SIG-M5 treated with dmso at 0.1 percent for 504 hours (cell line): Measurements from ENCODE around the gene DLG2.

Source experiments
- DNase-seq: peaks from one replicate; lab custom pipeline; 2025; ENCODE audit not compliant: unreplicated experiment; lab: John Stamatoyannopoulos, UW

The DLG2 gene

DNA sequence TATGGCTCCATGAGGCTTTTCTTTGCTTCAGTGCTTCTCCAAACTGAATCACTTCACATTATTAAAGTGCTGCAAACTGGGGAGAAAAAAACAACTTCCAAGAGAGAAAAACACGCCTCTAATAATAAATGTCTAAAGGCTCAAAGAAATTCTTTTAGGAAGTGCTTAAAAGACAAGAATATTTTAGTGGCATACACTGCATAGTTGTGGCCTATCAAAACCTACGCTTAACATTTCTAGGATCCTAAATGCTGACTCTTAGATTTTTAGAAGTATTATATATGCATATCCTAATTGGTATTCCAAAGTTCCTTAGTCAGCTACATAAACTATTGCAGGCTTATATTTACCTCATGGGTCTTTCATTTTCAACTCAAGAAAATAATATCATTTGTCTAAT, 1462.0 kb downstream of the DLG2 start:
- DNase-seq: no peak

DNA sequence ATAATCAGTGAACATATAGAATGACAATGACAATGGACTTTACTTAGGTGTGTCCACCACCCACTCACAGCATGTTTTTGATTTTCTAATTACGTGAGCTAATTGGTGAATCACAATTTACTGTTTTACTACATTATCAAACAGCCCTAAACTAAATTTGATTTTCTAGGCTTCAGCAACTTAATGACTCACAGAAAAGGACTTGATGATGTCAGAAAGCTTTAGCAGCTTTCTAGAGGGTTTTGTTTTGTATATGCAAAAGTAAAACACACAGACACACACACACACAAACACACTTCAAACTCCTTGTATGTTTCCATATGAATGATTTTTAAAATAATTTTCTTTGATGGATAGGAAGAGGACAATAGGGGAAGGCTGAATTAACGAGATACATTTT, 1462.4 kb downstream of the DLG2 start:
- DNase-seq: no peak

DNA sequence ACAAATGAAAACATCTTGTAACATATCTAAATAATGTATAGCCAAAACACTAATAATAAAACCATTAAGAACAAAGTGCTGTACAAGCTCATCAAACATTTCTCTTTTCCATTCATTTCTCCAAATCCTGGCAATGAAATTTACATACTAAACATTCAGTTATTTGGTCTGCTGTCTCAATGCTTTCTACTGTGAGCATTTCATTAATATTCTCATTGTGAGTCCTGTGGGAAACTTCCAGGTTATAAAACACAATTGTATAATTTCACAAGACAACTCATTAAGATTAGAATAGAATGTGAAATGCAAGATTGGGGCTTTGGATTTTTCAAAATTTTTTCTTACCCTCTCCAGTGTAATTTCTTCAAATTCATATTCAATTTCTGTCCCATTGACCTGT, 1464.0 kb downstream of the DLG2 start:
- no peak for DNase-seq

DNA sequence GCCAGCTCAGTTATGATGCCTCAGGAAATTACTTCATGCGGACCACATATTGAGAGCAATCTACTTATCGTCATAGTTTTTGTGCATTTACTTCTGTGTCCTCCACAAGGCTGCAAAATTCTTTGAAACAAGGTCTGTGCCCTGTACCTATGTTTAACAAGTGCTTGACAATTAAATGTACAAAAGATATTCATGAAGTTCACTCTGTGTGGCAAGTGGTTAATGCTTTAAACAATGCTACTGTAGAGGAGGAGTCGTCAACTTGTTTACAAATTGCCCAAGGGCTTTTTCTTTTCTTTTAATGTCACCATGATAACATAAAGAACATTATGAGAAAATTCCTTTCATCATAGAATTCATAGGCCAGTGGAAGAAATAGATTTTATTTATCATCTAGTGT, 1469.5 kb downstream of the DLG2 start:
- DNase-seq: no peak

DNA sequence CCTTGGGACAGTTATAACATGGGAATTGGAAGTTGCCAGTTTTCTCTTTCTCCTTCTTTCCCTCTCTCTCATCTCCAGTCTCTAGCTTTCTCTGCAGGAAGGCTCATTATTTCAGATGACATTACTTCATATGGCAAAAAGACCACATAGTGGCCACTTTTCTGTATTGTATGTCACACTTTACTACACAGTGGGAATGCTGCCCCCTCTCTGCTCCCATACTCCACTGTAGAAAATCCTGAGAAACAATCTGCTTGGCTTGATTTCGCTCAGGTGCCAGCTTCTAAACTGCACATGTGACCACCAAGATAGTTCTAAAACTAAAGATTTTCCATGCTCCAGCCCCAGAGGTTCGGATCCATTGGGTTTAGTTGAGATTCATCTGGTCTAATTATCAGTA, 1480.3 kb downstream of the DLG2 start:
- DNase-seq: no peak

DNA sequence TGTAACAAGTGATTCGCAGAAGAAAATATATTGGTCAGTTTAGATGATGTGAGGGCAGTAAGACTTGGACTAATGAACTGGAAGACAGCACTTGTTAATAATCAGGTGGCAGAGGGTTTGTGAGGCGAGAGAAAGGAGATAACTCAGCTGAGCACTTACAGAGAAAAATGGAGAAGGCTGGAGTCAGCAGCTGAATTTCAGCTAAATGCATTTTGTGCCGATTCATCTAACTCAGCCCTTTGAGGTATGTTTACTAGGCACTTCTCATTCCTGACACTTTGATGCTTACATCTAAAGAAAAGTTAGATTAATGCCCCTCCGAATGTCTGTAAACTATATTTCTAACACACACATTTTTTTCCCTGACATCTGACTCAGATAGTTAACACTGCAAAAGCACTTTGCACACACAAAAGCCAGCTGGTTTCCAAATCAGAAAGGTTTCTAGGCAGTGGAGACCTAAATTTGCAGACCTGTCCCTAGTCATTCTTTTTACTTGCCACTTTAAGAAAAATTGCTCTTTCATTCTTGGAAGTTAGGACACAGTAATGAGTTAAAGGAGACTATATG, 1481.4 kb downstream of the DLG2 start:
- DNase-seq: no peak

DNA sequence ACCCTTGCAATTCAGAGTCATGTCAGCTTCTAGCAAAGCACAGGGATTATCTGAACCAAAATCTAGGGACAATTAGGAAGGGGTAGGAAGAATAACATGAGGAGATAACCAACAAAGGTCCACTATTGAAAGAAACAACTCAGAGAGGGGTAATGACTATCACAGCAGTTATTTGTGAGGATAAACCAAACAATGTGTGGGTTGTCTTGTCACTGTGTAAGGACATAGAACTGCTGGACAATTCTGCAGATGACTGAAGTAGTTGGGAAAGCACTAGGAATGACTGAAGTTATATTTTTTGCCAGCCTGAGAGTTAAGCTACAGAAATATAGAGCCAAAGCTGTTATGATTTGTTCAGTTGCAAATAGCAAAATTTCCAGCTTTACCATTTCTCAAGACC, 1482.6 kb downstream of the DLG2 start:
- DNase-seq: no peak

DNA sequence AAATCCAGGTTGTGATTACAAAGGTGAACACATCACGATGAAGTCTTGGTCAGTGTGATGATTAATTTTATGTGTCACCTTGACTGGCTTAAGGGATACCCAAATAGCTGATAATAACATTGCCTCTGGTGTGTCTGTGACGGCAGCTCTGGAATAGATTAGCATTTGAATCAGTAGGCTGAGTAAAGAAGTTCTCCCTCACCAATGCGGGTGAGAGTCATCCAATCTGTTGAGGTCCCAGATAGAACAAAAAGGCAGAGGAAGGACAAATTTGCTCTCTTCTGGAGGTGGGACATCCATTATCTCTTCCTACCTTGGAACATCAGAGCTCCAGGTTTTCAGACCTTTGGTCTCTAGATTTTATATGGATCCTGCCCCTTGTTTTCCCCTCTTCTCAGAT, 1484.7 kb downstream of the DLG2 start:
- DNase-seq: no peak

DNA sequence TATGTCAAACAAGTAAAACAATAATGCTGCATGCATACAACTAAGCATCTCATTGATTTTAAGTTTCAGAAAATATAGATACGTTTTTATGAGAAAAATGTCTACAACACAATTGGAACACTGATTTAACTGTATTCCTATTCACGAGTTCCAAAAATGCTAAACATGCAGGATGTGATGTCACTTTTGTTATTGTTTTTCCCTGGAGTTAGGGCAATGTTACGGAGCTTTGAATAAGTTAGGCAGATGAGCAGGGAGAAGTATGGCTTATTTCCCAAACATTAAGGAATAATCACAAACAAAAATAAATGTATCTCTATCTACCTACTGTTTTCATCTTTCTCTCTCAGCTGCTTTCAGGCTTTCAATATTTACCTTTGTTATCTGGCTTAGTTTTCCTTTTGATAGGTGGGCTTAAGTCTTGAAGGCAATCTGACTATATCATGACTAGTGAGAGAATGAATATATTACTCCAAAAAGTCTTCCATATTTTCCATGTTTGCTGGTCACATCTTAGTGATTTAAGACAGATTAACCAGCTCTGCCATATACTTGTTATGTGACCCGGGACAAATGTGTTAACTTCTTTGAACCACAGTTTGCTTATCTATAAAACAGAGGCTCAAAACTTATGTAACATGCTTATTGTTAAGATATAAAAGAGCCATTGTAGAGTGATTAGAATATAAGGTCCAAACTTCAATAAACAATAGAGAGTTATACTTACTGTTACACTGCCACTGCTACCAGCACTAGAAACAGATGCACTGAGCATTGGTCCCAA, 1486.6 kb downstream of the DLG2 start:
- DNase-seq: no peak

DNA sequence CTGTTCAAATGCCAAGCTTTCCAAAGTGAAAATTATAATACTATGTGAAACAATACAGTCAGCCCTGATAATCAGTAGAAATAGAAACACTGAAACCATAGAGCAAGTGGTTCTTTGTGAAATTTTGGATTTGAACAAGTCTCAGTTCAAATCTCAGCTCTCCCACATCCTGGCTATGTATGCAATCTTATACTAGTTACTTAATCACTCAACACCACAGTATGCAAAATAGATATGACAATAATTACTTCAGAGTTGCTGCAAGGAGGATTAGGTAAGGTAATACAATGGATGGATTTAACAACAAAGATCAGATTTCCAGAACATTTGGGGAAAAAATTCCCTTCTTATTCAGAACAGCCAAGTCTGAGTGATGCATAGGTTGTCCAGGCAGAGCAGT, 1489.2 kb downstream of the DLG2 start:
- DNase-seq: no peak

DNA sequence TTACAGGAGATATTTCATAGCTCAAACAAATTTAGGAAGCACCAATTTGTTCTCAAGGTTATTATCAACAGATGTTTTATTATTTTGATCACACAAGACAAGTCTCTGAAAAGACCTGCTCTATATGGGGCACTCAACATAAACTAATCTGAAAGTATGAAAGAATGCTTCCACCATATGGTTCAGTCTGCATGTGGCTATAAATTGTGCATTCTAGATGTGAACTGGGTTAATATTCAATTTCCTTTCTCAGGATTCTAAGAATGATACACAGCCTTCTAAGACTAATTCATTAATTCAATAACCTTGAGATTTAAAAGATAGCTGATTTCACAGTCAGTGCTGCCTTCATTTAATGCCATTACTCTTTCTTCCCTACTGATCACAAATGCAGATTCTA, 1489.6 kb downstream of the DLG2 start:
- no peak for DNase-seq

DNA sequence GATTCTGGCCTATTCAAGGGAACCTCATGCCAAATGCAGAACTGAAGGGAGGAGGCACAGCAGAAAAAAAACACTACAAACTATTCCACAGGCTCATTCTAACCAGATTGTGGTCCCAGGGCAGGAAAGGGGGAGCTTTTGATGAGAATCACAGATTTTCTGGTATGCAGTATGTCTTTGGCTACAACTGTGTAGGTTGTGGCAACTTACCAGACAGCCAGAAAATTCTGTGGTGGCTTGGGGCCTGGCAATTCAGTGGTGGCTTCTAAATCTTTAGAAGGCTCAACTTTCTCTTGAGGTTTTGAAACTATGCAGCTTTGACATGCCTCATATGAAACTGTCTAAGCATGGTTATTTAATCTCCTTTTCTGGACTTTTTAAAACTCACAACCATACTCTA, 1490.2 kb downstream of the DLG2 start:
- no peak for DNase-seq

DNA sequence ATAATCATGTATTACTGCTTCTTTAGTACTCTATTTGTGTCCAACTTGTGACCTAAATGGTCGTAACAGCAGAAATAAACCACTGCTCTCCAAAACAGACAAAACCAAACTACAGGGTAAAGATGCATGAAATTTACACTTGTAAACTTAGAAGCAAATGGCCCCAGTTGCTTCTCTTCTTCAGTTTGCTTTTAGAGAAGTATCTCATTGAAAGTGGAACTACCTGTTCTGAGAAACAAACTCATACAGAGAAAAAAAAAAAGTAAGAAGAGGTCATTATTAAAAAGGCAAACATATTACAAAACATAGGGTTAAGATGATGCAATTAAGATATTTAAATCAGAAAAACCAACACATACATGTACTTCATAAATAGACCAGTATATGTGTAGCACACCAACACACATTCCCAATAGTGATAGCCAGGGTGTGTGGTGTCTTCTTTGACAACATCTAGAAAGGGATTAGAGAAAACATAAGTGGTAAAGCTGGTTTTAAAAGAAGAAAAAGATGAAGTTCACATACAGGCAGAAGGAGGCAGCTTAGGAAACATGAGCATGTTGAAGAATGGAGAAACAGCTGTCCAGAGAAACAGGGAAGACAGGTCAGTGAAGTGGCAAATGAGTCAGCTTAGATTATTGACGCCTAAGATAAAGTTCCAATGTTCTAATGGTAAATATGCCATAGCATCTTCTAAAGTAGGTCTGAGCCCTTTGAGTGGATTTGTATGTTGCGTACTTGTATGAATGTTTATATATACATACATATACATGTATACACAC, 1496.3 kb downstream of the DLG2 start:
- no peak for DNase-seq

DNA sequence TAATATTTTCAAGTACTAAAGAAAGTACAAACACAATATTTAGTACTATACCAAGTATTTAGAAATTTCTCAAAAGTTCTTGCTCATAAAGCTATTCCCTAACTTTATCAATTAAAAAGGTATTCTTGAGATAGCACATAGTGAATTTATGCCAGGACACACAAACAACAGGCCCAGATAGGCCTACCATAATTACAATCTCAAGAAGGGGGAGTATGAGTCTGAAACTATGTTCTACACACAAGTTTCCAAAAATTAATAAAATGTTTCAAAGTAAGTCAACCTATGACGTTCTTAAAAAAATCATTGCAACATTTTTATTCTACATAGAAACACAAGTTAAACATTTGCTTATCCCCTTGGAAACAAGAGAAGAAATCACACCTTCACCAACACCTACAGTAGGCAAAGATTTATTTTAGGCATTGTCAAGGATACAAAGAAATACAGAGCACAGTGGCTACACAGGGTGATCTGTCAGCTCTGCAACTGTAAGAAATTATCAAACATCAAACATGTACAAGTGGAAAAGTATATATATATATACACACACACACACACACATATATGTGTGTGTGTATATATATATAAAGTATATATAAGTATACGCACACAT, 1497.1 kb downstream of the DLG2 start:
- DNase-seq: no peak

DNA sequence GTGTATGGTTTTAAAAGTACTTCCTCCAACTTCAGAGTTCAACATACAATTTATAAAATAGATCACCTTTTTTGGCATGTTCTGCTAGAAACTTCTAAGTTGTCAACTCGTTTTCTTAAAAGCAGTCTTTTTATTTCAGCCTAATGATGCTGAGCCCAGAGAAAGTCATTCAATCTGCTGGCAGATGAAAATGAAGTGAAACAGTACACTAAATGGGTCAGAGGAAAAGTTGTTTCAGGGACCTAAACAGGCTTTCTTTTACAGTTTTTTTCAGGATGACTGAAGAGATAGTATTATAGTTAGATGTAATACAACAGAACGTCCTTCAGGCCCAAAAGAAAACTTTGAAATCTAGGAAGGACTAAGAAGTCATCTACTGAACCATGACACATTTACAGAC, 1498.3 kb downstream of the DLG2 start:
- no peak for DNase-seq

DNA sequence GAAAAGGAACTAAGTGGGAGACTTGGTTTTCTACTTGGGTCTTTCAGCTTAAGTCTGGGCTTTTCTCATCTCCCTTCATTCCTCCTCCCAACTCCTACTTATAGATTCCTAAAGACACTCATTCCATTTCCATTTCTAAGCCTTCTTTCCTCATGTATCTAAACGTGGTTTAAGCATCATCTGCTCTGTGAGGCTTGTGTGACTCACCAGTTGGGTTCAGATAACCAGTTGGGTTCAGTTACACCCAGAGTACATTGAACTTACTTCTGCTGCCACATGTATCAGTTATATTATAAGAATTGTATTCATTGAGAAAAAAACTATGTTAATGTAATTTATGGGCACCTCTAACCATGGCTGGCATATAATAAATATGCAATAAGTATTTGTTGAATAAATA, 1509.8 kb downstream of the DLG2 start:
- DNase-seq: no peak

DNA sequence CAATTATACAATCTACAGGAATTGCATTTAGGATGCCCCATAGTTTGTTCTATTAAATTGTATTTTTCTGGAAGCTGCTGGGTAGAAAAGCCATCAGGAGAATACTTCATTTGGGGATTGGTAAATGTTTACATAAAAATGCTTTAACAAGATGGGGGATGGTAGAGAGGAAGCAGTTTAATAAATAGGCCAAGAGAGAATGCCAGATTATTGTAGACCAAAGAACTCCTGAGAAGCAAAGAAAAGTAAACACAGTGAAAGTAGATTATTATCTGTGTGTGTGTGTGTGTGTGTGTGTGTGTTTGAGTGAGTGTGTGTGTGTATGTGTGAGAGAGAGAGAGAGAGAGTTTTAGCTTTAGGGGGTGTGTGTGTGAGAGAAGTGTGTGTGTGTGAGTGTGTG, 1520.6 kb downstream of the DLG2 start:
- no peak for DNase-seq

DNA sequence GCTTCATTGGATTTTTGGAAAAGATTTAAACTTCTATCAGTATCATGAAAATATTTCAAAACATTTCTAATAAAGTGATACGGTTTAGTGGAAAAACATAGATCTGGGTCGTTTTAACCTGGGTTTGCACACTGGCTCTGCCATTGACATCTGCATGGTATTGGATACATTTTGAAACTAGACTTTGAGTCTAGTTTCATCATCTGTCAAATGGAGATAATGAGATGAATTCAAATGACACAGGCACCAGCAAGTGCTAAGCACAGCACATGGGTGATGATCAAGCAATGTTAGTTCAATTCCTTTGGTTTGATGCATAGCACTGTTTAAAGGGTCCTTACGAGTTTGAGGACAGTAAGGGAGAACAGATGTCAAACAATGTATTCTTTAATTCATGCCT, 1522.0 kb downstream of the DLG2 start:
- DNase-seq: no peak

DNA sequence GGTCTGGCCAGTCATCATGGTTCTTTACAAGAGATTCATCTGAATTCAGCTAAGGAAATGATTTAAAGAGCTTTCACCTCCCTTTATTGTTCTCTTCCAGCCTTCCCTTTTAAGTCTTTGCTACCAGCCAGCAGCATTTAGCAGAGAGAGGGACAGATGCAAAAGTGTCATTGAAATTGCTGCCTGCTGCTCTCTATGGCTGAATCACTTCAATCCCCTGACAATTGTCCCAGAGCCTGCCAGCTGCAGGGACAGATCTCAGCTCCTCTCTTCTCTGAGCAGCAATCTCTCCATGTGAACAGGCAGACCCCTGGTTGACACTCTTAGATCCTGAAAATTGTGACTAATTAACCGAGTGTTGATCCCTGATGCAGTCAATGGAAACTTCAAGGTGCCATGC, 1524.0 kb downstream of the DLG2 start:
- no peak for DNase-seq

DNA sequence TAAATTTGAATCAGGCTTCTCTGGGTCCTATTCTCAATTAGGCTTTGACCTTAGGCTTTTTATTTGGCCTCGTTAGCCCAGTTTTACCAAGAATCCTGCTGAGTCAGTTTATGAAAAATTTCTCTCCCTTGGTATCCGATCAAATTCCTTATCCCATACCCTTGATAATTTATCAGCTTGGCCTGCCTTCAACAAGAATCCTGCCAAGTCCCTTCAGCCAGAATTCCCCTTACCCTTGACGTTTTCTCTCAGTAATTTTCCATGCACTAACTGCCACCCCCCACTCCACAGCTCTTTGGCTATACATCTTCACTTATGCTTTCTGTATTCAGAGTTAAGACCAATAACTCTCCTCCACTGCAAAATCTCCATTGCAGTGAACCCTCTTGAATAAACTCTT, 1530.0 kb downstream of the DLG2 start:
- no peak for DNase-seq

DNA sequence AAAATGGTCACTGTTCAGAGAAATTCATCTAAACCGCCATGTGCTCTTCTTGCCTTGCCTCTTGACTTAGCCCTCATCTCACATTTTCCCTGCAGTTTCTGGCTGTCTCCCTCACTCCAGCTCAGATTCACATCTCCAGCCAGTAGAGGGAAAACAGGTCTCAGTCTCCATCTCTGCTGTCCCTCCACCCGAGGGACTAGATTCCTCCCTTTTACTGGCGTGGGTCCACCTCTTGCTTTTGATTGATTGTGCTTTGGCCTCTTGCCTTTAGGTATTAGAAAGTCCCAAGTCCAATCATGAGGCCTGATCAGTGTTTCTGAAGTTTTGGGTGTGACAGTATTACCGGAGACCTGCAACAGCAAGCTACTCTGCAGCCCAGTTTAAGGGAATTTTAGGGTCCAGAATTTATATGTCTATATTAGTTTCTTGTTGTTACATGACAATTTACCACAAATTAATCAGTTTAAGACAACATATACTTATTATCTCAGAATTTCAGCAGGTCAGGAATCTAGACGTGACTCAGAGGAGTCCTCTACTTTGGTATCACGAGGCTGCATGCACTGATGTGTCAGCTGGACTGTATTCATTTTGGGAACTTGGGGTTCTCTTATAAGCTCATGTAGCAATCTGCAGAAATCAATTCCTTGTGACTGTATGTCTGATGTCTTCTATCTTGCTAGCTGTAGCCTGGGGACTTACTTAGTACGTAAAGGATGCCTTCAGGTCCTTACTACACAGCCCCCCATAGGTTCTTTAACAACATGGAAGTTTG, 1535.7 kb downstream of the DLG2 start:
- DNase-seq: no peak
